ENCODE measurements around the gene TBC1D3.
"Not testable (repeated sequence)": the region's sequence is repeated elsewhere in the genome, so short reads cannot be mapped to it uniquely, and the experiment has no call there.

TBC1D3 gene

DNA sequence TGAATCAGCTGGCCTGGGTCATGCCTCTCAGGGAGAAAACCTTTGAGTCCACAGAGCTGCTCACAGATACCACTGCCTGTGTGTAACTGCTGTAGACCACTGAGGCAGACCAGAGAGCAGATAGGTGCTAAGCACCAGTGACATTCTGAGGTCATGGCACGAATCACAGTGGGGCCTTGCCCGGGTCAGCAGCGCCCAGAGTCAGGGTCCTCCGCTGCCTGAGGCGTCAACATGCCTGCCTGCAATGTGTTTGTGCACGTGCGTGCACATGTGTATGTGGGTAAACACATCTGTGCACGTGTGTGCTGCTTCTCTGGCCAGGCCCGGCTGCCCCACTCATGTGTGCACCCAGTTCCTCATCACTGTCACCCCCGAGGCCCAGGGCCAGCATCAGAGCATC lies at the start of gene TBC1D3:
Gene TBC1D3, minus strand, starts transcription at position 101 of the 400 bp plus-strand sequence. CDS start 1,526 bp downstream, outside the sequence.
- DNase-seq = not testable (repeated sequence)

DNA sequence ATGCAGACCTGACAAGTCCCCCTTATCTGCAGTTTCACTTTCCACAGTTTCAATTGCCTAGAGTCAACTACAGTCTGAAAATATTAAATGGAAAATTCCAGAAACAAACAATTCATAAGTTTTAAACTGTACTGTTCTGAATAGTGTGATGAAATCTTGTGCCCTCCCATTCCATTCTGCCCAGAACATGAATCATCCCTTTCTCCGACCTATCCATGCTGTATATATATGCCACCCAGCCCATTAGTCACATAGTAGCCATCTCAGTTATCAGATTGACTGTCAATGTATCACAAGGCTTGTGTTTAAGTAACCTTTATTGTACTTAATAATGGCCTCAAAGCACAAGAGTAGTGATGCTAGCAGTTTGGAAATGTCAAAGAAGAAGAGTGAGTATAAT lies 40.4 kb upstream of the TBC1D3 start:
- not testable (repeated sequence) for DNase-seq

DNA sequence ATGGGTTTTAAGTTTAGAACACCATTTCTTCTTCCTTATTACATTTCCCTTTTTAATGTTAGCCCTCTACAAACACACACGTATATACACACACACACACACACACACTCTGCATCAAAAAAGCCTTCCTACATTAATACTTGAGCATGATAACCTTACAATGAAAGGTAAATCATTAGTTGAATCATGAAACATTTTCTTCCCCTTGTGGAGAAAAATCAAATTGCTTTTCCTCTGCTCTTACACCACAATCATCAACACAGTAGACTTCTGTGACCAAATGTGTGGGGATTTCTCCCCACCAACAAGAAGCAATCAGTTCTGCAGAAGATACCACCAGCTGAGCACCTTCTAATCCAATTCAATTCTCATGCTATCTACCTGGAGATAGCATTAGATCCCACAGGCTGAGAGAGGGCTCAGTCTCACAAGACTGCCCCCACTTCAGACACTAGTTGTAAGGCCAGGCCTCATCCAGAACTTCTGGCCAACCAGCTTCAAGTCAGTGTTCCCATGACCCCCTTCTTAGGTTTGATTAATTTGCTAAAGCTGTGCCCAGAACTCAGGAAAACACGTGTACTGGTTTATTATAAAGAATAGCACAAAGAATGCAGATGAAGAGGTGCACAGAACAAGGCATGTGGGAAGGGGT lies 33.6 kb upstream of the TBC1D3 start:
- DNase-seq = not testable (repeated sequence)

DNA sequence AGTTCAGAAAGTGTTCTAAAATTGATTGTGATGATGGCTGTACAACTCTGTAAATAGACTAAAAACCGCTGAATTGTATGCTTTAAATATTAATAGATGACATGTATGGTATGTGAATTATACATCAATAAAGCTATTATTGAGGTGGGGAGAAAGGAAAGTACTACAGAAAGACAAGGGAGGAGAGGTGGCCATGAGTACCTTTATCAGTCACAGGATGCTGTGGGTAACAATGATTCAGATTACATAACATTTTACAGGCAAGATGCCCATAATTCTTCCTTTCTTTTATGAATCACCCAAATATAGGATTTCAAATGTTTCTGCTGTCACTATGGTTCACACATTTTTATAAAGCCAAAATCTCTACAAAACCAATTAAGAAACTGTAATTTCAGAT lies 28.5 kb upstream of the TBC1D3 start:
- not testable (repeated sequence) for DNase-seq

DNA sequence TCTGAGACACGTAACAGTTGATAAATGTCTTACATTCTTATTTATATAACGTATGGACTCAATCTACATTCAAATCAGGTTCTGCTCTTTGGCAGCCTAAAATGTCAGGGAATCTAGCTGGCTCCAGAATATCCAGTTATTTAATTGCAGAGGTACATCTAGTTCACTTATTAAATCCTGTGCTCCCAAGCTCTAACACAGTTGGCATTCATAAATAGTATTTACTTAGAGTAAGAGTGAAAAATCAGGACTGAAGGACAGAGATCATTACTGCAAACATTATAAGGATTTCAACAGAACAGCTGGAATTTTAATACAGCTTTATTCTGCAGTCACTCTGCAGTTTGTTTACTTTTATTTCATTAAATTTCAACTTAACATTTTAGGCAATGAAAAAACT lies 7.9 kb upstream of the TBC1D3 start:
- not testable (repeated sequence) for DNase-seq

DNA sequence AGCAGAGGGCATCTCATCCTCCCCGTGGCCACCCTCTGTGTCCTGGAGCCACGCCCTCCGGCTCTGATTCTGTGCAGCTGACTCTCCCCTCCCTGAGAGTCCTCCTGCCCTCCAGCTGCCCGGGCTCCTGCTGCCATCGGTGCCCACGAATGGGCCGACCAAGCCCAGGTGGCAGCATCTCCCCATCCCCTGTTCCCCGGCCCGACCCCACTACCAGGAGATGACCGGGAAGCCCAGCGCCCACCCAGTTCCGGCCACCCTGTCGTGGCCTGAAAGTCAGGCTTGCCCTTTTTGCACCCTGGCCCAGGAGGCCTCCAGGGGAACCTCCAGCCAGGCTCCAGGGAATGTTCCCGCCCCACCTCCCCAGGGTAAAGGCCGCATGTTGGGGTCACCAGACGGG lies 57.5 kb downstream of the TBC1D3 start:
- DNase-seq = not testable (repeated sequence)

Measured in SIG-M5 (cell line).